GM23248 (cell line): ENCODE results near the gene ZBTB26.

ENCODE experiments used
- EZH2 ChIP-seq: fragments of 200-600 bp; sonication (generic); IDR thresholded peaks from 2 replicates; pipeline ENCODE4 v1.6.1; 2018; ENCODE audit warnings: antibody characterized with exemption, mild to moderate bottlenecking; ENCODE audit not compliant: insufficient read depth, poor library complexity, severe bottlenecking
- EZH2phosphoT487 ChIP-seq: fragments of 200-600 bp; sonication (generic); IDR thresholded peaks from 2 replicates; pipeline ENCODE4 v1.6.1; 2018; ENCODE audit warnings: antibody characterized with exemption, moderate library complexity, mild to moderate bottlenecking, low read depth; ENCODE audit not compliant: insufficient read depth

- TF ChIP-seq EZH2phosphoT487 (no peak), EZH2 (no peak)
Observed at GRCh38 chr9:122950263-122950662, 19.0 kb upstream of the ZBTB26 start.
